ENCODE measurements around the gene ZNF440. TPM values are rescaled to one million over a fixed set of nuclear protein-coding genes. Genes with fewer than 3 reads are reported as not detected.
"Not testable (repeated sequence)": the region's sequence is repeated elsewhere in the genome, so short reads cannot be mapped to it uniquely, and the experiment has no call there.

The ZNF440 gene
- total RNA-seq, 4 donors from 2014 or later = 6.3 to 14.5 (median 10.2) TPM

- Histone ChIP-seq H3K4me1 (no peaks in the 10 kb centered on the region), H3K4me3 (no peak overlapping the region), H3K27ac (no peak overlapping the region), H3K9me3 (peaks cover 5 to 94% (median 23%) of the 10 kb centered on the region in 4 donors), H3K27me3 (no peaks in the 10 kb centered on the region), H3K36me3 (peaks cover 0 to 79% (median 22%) of the 10 kb centered on the region in 3 donors)
- DNase-seq (ENCODE audit: low spot score in 2 of 2) = no peak
- 94 to 98% methylated on average over 8 of the region's 8 CpGs for WGBS, 2 donors
- TF ChIP-seq POLR2A (IDR thresholded peaks at IDR 0.05) (no peak), EP300 (IDR thresholded peaks at IDR 0.05) (no peak), CTCF (IDR thresholded peaks at IDR 0.05) (no peak)
These were observed 18.3 kb downstream of the ZNF440 start for GRCh38 chr19:11832253-11832912.

GRCh38 chr19:11833541-11833940 lies 19.5 kb downstream of the ZNF440 start:
- Histone ChIP-seq H3K36me3 (peaks cover 0 to 67% (median 22%) of the 10 kb centered on the region in 3 donors), H3K4me3 (no peak overlapping the region), H3K4me1 (no peaks in the 10 kb centered on the region), H3K9me3 (peaks cover 5 to 92% (median 22%) of the 10 kb centered on the region in 4 donors), H3K27me3 (no peaks in the 10 kb centered on the region), H3K27ac (no peak overlapping the region)
- DNase-seq (ENCODE audit: low spot score in 2 of 2) = no peak
- no peak for TF ChIP-seq POLR2A (IDR thresholded peaks at IDR 0.05)
- TF ChIP-seq EP300 (IDR thresholded peaks at IDR 0.05) = no peak
- no peak for TF ChIP-seq CTCF (IDR thresholded peaks at IDR 0.05)
- WGBS, 2 donors = 97 to 99% methylated on average over 2 of the region's 2 CpGs

GRCh38 chr19:11835626-11836066 lies 21.6 kb downstream of the ZNF440 start:
- Histone ChIP-seq H3K36me3 (peaks cover 0 to 47% (median 22%) of the 10 kb centered on the region in 3 donors), H3K9me3 (peaks cover 5 to 78% (median 22%) of the 10 kb centered on the region in 4 donors)
- 93 to 95% methylated on average over 2 of the region's 2 CpGs for WGBS, 2 donors
- not testable (repeated sequence) for H3K27me3 ChIP-seq; DNase-seq (ENCODE audit: low spot score in 2 of 2); H3K27ac ChIP-seq; H3K4me1 ChIP-seq; H3K4me3 ChIP-seq

- no peak overlapping the region for H3K4me3 ChIP-seq
- 32 to 33% methylated on average over 2 of the region's 2 CpGs for WGBS, 2 donors
- no peak overlapping the region for H3K27ac ChIP-seq
- peaks cover 0 to 5% (median 0%) of the 10 kb centered on the region in 4 donors for H3K4me1 ChIP-seq
- H3K9me3 ChIP-seq = peaks cover 0 to 5% (median 0%) of the 10 kb centered on the region in 4 donors
- no peaks in the 10 kb centered on the region for H3K27me3 ChIP-seq
- TF ChIP-seq EP300 (IDR thresholded peaks at IDR 0.05) (no peak), POLR2A (IDR thresholded peaks at IDR 0.05) (no peak), CTCF (IDR thresholded peaks at IDR 0.05) (no peak)
- H3K36me3 ChIP-seq = no peaks in the 10 kb centered on the region
- no peak for DNase-seq (ENCODE audit: low spot score in 2 of 2)
These were observed 29.6 kb downstream of the ZNF440 start for GRCh38 chr19:11843722-11844121.

GRCh38 chr19:11847615-11848014 lies 33.5 kb downstream of the ZNF440 start:
- not testable (repeated sequence) for H3K27me3 ChIP-seq; H3K27ac ChIP-seq; DNase-seq (ENCODE audit: low spot score in 2 of 2); H3K9me3 ChIP-seq; H3K4me3 ChIP-seq
- WGBS, 2 donors = 57 to 59% methylated on average over 6 of the region's 6 CpGs
- peaks cover 0 to 18% (median 0%) of the 10 kb centered on the region in 4 donors for H3K4me1 ChIP-seq
- H3K36me3 ChIP-seq = peaks cover 0 to 10% (median 0%) of the 10 kb centered on the region in 3 donors

- H3K27ac ChIP-seq = peak overlapping the region in 3 of 4 donors; percentile 76 to 83 (median 79)
- peaks cover 0 to 18% (median 0%) of the 10 kb centered on the region in 4 donors for H3K4me1 ChIP-seq
- H3K9me3 ChIP-seq = peaks cover 0 to 2% (median 0%) of the 10 kb centered on the region in 4 donors
- H3K36me3 ChIP-seq = peaks cover 0 to 16% (median 0%) of the 10 kb centered on the region in 3 donors
- WGBS, 2 donors = 19 to 27% methylated on average over 11 of the region's 11 CpGs
- DNase-seq (ENCODE audit: low spot score in 2 of 2) = no peak
- no peak for TF ChIP-seq POLR2A (IDR thresholded peaks at IDR 0.05)
- TF ChIP-seq EP300 (IDR thresholded peaks at IDR 0.05) = no peak
- no peak for TF ChIP-seq CTCF (IDR thresholded peaks at IDR 0.05)
- H3K4me3 ChIP-seq = peak overlapping the region; percentile 45 to 77 (median 65)
- no peaks in the 10 kb centered on the region for H3K27me3 ChIP-seq
These were observed 34.1 kb downstream of the ZNF440 start for GRCh38 chr19:11848200-11848593.

Measured in tibial nerve (tissue), 4 donors.